NCI-H2107 treated with DMSO at 0.1 percent for 48 hours (cell line): ENCODE measurements around the gene UQCC2.

ENCODE experiments used
- DNase-seq: peaks from one replicate; lab custom pipeline; 2025; ENCODE audit not compliant: unreplicated experiment; lab: John Stamatoyannopoulos, UW

The UQCC2 gene

DNA sequence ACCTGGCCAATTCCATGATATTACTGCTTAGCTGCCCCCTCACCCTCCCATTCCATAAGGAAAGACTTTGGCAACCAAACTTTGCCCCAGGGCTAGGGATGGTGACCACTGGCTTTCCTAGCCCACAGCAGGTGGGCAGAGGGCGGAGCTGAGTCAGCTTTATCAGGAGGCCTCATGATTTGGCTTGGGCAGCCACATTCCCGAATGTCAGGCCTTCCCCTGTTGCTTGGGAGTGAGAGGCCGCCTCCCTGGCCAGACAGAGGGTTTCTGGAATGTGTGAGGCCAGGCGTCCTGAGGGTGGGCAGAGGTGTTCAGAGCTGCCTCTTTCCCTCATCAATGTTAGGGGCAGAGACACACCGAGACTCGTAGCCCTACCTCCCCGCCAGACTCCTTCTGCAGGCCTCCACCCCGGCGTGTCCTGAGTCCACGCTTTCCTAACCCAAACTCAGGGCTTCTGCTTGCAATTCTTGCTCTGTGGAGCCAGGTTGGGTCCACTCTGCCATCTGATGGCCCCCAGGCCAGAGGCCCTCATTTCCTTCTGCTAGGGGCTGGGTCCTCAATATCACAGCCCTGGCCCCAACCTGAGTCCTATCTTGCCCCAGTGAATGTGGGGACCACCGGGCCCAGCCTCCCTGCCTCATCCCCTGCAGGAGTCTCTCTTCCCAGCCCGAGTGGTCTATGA is 19.3 kb downstream of the UQCC2 start:
- DNase-seq, result no peak

- DNase-seq, result no peak
These were observed 19.9 kb downstream of the UQCC2 start for GRCh38 chr6:33691456-33692077.

DNA sequence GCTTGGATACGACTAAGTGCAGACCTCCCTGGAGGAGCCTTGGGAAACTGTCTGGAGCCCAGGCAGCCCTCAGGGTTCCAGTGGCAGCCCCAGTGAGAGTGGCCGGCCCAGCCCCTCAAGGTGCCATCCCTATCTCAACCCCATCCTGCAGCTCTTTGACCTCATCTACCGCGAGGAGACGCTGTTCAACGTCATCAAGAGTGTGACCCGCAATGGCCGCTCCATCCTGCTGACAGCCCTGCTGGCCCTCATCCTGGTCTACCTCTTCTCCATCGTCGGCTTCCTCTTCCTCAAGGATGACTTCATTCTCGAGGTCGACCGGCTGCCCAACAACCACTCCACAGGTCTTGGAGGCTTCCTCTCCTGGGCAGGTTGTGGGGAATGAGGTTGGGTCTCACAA is 20.7 kb downstream of the UQCC2 start:
- DNase-seq, result no peak

- no peak for DNase-seq
These were observed 21.6 kb downstream of the UQCC2 start for GRCh38 chr6:33689879-33690278.

DNA sequence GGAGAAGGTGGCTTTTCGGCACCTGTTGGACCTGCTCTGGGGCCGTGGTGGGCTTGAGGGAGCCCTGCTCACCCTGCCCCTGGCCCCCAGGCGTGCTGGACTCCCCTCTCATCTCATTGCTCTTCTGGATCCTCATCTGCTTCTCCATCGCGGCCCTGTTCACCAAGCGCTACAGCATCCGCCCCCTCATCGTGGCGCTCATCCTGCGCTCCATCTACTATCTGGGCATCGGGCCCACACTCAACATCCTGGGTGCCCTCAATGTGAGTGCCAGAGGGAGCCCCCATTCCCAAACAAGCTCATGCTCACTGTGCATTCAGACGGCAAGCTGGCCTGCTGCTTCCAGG is 22.4 kb downstream of the UQCC2 start:
- no peak for DNase-seq

DNA sequence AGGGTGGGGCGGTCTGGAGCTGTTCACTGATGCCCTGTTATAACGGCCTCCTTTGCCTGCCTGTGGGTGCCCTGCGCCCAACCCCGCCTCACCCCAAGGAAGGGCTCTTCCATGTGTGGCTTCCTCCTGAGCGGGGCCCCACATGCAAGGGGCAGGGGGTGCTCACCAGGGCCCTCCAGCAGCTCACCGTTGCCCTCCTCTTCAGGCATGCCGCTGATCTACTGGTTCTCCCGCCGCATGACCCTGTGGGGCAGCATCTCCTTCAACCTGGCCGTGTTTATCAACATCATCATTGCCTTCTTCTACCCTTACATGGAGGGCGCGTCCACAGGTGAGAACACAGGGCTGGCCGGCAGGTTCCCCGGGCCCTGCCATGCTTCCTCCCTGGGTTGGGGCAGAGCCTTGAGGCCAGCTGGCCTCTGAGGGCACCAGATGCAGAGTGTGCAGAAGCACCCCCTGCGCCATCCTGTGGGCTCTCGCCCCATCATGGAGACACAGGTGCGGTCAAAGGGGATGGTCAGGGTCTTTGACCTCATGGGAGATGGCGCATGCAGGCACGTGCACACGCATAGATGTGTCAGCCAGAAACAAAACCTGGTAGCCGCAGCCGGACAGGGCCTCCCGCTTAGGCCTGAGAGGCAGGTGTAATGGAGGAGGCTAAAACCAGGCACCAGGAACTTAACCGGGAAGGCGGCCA is 22.9 kb downstream of the UQCC2 start:
- no peak for DNase-seq

DNA sequence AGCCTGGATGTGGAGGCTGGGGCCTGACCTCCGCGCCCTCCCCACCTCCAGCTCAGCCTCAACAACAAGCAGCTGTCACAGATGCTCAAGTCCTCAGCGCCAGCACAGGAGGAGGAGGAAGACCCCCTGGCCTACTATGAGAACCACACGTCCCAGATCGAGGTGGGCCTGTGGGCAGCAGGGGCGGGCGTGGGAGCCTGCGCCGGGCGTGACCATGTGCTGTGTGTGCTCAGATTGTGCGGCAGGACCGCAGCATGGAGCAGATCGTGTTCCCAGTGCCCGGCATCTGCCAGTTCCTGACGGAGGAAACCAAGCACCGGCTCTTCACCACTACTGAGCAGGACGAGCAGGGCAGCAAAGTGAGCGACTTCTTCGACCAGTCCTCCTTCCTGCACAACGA is 23.5 kb downstream of the UQCC2 start:
- no peak for DNase-seq

GRCh38 chr6:33686981-33687975 is 24.2 kb downstream of the UQCC2 start:
- DNase-seq, result no peak

DNA sequence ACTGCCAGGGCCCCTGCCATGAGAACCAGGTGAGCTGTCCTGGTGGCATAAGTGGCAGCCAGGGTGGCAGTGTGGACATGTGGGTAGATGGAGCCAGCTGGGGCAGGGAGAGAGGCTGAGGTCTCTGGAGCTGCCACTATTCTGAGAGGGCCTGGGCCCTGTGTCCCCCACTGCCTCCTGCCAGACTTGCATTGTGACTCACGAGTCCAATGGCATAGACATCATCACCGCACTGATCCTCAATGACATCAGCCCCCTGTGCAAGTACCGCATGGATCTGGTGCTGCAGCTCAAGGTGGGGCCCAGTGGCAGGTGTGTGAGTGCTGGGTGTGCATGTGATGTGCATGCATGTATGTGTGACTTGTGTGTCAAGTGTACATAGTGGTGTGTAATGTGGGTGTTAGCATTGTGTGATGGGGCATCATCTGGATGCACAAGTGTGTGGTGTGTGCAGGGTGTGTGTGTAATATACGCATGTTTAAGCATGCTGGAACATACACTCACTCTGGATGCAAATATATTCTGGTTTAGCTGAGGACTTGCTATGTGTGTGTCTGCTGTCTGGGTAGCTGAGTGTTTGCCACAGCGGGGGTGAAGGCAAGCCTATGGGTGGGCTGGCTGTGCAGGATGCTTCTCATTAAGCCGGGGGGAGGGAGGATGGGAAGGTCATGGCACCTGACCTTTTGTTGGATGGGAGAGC is 25.1 kb downstream of the UQCC2 start:
- no peak for DNase-seq

DNA sequence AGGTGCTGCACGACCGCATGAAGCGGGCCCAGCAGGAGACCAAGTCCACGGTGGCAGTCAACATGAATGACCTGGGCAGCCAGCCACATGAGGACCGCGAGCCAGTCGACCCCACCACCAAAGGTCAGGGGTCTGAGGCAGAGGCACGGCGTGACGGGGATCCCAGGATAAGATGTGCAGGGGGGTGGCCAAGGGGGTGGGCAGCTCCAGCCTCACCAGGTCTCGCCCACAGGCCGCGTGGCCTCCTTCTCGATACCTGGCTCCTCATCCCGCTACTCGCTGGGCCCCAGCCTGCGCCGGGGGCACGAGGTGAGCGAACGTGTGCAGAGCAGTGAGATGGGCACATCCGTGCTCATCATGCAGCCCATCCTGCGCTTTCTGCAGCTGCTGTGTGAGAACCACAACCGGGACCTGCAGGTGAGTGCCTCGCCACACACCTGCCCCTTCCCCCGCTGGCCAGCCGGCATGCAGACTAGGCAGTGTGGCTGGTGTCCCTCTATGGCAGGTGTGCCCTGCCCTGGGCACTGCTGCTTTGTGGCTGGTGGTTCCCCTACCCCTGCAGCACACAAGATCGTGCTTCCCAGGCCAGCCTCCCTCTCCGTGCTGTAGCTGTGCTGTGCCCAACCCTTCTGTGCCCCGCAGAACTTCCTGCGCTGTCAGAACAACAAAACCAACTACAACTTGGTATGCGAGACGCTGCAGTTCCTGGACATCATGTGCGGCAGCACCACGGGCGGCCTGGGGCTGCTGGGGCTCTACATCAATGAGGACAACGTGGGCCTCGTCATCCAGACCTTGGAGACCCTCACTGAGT is 25.9 kb downstream of the UQCC2 start:
- DNase-seq, result no peak

DNA sequence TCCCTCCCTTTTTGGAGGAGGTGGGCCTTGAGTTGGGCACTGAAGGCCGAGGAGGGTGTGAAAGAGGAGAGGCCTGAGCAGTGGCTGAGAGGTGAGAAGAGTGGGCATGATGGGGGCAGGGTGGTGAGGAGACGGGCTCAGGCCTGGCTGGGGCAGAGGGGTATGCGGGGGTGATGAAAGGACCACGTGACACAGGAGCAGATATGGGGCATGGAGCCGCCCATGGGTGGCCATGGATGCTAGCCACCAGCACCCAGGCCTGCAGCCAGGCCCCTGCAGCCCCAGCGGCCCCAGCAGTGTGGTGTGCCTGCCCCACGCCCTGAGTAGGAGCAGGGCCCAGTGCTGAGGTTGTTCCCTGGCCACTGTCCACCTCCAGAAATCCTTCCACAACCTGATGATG is 26.5 kb downstream of the UQCC2 start:
- DNase-seq, result no peak

GRCh38 chr6:33684428-33684896 is 27.0 kb downstream of the UQCC2 start:
- no peak for DNase-seq

DNA sequence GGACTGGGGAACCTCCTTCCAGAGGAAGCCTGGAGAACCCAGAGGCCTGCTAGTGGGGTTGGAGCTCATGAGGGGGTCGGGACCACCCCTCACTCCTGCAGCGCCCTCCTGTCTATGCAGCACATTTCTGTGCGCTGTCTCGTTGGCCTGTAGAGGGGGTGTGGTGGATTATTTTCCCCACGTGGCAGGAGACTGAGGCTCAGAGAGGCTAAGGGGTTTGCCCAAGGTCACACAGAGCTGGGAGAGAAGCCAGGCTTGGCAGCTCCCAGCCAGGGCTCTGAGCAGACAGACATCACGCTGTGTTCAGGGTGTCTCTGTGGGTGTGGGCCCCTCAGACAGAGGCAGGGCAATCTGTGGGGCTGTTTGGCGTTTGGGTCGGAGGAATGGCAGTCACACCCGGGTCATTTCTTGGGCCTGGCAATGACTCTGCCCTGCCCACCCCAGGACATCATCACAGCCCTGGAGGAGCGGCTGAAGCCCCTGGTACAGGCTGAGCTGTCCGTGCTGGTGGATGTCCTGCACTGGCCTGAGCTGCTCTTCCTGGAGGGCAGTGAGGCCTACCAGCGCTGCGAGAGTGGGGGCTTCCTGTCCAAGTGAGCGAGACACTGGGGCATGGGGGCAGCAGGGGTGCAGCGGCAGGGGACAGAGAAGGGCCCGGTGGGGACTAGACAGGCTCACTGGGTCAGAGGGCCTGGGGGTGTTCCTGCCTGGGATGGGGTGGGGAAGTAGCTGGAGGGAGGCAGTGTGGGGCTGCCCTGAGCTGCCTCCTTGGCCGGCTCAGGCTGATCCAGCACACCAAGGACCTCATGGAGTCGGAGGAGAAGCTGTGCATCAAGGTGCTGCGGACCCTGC is 27.7 kb downstream of the UQCC2 start:
- no peak for DNase-seq

DNA sequence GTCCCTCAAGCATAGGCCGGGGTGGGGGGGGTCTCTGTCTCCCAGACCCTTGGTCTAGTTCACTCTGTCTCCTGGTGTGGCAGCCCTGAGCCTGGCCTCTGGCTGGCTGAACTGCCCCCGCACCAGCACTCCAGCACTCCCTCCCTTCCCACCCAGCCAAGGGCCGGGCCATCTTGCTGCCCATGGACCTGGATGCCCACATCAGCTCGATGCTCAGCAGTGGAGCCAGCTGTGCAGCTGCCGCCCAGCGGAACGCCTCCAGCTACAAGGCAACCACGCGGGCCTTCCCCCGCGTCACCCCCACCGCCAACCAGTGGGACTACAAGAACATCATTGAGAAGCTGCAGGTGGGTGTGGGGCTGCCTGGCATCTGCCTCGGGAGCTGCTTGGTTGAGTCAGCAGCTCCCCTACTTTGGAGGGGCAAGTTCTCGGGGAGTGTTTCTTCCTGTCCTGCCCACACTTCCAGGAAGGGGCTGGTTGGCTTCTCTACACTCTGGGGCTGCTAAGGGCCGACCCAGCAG is 28.4 kb downstream of the UQCC2 start:
- DNase-seq, result no peak

GRCh38 chr6:33682341-33682740 is 29.2 kb downstream of the UQCC2 start:
- DNase-seq, result no peak

- no peak for DNase-seq
These were observed 31.7 kb downstream of the UQCC2 start for GRCh38 chr6:33679761-33680160.

- no peak for DNase-seq
These were observed 32.5 kb downstream of the UQCC2 start for GRCh38 chr6:33678932-33679490.

DNA sequence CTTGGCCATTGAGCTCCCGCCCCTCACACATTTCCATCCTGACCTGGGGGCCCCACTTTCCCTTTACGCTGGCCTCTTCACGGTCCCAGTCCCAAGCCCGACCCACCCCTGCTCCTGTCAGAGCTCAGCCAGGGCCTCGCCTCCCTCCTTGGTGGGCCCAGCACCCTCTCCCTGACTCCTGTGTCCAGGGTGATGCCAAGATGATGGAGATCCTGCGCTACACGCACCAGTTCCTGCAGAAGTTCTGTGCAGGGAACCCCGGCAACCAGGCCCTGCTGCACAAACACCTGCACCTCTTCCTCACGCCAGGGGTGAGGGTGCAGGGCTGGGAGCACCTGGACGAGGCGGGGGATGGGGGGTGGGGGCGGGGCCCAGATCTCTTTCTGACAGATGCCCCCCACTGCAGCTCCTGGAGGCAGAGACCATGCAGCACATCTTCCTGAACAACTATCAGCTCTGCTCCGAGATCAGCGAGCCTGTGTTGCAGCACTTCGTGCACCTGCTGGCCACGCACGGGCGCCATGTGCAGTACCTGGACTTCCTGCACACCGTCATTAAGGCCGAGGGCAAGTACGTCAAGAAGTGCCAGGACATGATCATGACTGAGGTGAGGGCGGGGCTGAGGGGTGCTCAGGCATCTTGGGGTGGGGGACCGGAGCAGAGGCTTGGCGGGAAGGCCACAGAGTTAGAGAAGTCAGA is 33.1 kb downstream of the UQCC2 start:
- no peak for DNase-seq
